K562 (cell line): ENCODE data around the gene PPCDC. TPM values are rescaled to one million over a fixed set of nuclear protein-coding genes. Genes with fewer than 3 reads are reported as not detected.

Source experiments
- EGR1 ChIP-seq: fragments of 450-650 bp; conservative IDR thresholded peaks from 2 replicates; pipeline ENCODE4 v1.6.1; 2017; ENCODE audit warnings: mild to moderate bottlenecking
- HDGF ChIP-seq: fragments of 450-650 bp; IDR thresholded peaks from 2 replicates; pipeline ENCODE4 v1.6.1; 2016
- MCM5 ChIP-seq: fragments of 450-650 bp; IDR thresholded peaks from 2 replicates; pipeline ENCODE4 v1.6.1; 2016; ENCODE audit warnings: low read depth
- NR4A1 ChIP-seq, 2 experiments: fragments of 250-450 bp in 1 of 2; fragments of 450-650 bp in 1 of 2; sonication (Bioruptor Pico) in 1 of 2; IDR thresholded peaks; 2 replicates each; pipeline versions ENCODE4 v1.4.0 to v1.6.1; 2016 to 2020; ENCODE audit warnings: mild to moderate bottlenecking in 2 of 2, missing compliant biosample characterization in 1 of 2, missing genetic modification characterization in 1 of 2, moderate library complexity in 1 of 2
- PCBP2 ChIP-seq: fragments of 200-400 bp; formaldehyde crosslinking; IDR thresholded peaks from 2 replicates; pipeline ENCODE4 v1.6.1; 2018; ENCODE audit warnings: low read length, low read depth, mild to moderate bottlenecking, moderate library complexity; ENCODE audit not compliant: poor library complexity, severe bottlenecking
- PHB ChIP-seq: fragments of 250-450 bp; sonication (Bioruptor Pico); IDR thresholded peaks from 2 replicates; pipeline ENCODE4 v1.5.0; 2021
- PTBP1 ChIP-seq: fragments of 200-400 bp; formaldehyde crosslinking; IDR thresholded peaks from 2 replicates; pipeline ENCODE4 v1.6.1; 2017; ENCODE audit warnings: low read depth, low read length
- SIRT6 ChIP-seq: IDR thresholded peaks from one replicate; pipeline ENCODE4 v1.6.1; 2012; ENCODE audit warnings: low read depth, mild to moderate bottlenecking, control low read depth, inconsistent platforms, low read length, moderate library complexity
- ZNF133 ChIP-seq: fragments of 250-450 bp; sonication (Bioruptor Pico); IDR thresholded peaks from 2 replicates; pipeline ENCODE4 v1.4.0; 2020; ENCODE audit warnings: mild to moderate bottlenecking
- ZNF3 ChIP-seq: fragments of 250-450 bp; sonication (Bioruptor Pico); IDR thresholded peaks from 2 replicates; pipeline ENCODE4 v1.5.0; 2021; ENCODE audit warnings: mild to moderate bottlenecking, moderate library complexity
- ZNF316 ChIP-seq: fragments of 450-650 bp; IDR thresholded peaks from 2 replicates; pipeline ENCODE4 v1.6.1; 2016
- ZNF347 ChIP-seq: fragments of 450-650 bp; formaldehyde crosslinking; IDR thresholded peaks from 2 replicates; pipeline ENCODE4 v1.4.0; 2020; ENCODE audit warnings: low read depth, mild to moderate bottlenecking, moderate library complexity
- ZNF695 ChIP-seq: fragments of 450-650 bp; formaldehyde crosslinking; IDR thresholded peaks from 2 replicates; pipeline ENCODE4 v1.4.0; 2020; ENCODE audit warnings: mild to moderate bottlenecking, moderate library complexity
- polyA plus RNA-seq, 8 experiments: library from polyadenylated mRNA; depleted of rRNA in 4 of 8; stranded (reverse) in 5 of 8; unstranded in 3 of 8; fragments of >200 nt; fragmentation: Nextera tagmentation in 2 of 8; fragmentation: Illumina TruSeq in 1 of 8; extraction: Ambion mirVana in 2 of 8; extraction: Trizol in 1 of 8; gene quantifications; 2 replicates each; pipeline versions ENCODE4 v1.2.1 to v1.2.3, GENCODE V29; 2011 to 2014; ENCODE audit warnings: inconsistent platforms in 1 of 8, missing spikeins in 1 of 8
- total RNA-seq, 7 experiments: library from RNA; depleted of rRNA in 6 of 7; stranded (reverse); fragments of >200 nt in 6 of 7; fragmentation: Illumina TruSeq in 2 of 7; extraction: Trizol in 2 of 7; gene quantifications; 2 replicates each; pipeline versions ENCODE4 v1.2.1 to v1.2.3, GENCODE V29; 2011 to 2021; ENCODE audit warnings: low replicate concordance in 1 of 7
- TF ChIP-seq, protein P1 (sequence below): sonication (generic); formaldehyde crosslinking; IDR thresholded peaks from 2 replicates; pipeline ENCODE4 v1.8.1; 2023; ENCODE audit warnings: mild to moderate bottlenecking, missing genetic modification reagents
- TF ChIP-seq, protein P2 (sequence below): sonication (generic); formaldehyde crosslinking; IDR thresholded peaks from 2 replicates; pipeline ENCODE4 v1.8.0; 2022; ENCODE audit warnings: mild to moderate bottlenecking, missing genetic modification reagents
- TF ChIP-seq, protein P3 (sequence below): sonication (generic); formaldehyde crosslinking; IDR thresholded peaks from 2 replicates; pipeline ENCODE4 v1.8.0; 2022; ENCODE audit warnings: missing genetic modification reagents, mild to moderate bottlenecking, borderline replicate concordance
- TF ChIP-seq, protein P4 (sequence below): sonication (generic); formaldehyde crosslinking; IDR thresholded peaks from 2 replicates; pipeline ENCODE4 v1.8.0; 2022; ENCODE audit warnings: mild to moderate bottlenecking, missing genetic modification reagents
- TF ChIP-seq, protein P5 (sequence below): fragments of 450-650 bp; IDR thresholded peaks from 2 replicates; pipeline ENCODE4 v1.6.1; 2016; ENCODE audit warnings: missing biosample characterization, missing genetic modification characterization

PPCDC gene
- total and polyA plus RNA-seq, 9 of the 15 experiments (the other 6 are each of a cell fraction or from before 2014, with no cell fraction given): 10.9 to 53.6 (median 16.7) TPM

DNA sequence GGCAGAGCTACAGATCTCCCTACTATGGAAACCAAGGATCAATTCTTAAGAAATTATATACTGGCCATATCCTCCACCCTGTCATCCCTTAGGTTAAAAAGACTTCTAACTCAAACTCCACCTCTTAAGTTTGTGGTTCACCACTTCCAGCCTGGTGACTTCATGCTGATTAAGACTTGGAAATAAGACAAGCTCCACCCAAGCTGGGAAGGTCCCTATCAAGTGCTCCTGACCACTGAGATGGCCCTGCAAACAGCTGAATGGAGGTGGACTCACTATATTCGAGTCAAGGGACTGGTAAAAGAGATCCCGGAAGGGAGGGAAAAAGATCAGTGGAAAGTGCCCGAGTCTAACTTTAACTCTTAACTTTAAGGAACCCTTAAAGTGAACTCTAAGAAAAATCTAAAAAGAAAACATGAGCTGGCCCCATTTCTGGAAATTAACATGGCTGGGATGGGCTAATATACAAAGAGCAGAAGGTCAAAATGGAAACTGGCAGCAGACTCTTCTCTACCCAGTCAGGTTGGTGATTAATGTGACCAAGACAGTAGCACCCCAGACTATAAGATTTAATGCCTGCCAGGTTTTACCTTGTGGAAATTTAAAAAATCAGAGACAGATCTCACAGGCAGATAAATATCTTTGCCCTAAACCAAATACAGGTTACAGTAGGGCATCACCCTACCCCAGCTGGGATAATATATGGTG lies 43.9 kb downstream of the PPCDC start (continued):
- no peak for TF ChIP-seq NR4A1 (CRISPR knock-in tag; IDR thresholded peaks at IDR 0.05)
- no peak for TF ChIP-seq NR4A1 (tag; IDR thresholded peaks at IDR 0.05)
- TF ChIP-seq, protein P1, sequence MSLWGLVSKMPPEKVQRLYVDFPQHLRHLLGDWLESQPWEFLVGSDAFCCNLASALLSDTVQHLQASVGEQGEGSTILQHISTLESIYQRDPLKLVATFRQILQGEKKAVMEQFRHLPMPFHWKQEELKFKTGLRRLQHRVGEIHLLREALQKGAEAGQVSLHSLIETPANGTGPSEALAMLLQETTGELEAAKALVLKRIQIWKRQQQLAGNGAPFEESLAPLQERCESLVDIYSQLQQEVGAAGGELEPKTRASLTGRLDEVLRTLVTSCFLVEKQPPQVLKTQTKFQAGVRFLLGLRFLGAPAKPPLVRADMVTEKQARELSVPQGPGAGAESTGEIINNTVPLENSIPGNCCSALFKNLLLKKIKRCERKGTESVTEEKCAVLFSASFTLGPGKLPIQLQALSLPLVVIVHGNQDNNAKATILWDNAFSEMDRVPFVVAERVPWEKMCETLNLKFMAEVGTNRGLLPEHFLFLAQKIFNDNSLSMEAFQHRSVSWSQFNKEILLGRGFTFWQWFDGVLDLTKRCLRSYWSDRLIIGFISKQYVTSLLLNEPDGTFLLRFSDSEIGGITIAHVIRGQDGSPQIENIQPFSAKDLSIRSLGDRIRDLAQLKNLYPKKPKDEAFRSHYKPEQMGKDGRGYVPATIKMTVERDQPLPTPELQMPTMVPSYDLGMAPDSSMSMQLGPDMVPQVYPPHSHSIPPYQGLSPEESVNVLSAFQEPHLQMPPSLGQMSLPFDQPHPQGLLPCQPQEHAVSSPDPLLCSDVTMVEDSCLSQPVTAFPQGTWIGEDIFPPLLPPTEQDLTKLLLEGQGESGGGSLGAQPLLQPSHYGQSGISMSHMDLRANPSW (CRISPR knock-in tag): no peak
- TF ChIP-seq HDGF: no peak
- TF ChIP-seq, protein P2, sequence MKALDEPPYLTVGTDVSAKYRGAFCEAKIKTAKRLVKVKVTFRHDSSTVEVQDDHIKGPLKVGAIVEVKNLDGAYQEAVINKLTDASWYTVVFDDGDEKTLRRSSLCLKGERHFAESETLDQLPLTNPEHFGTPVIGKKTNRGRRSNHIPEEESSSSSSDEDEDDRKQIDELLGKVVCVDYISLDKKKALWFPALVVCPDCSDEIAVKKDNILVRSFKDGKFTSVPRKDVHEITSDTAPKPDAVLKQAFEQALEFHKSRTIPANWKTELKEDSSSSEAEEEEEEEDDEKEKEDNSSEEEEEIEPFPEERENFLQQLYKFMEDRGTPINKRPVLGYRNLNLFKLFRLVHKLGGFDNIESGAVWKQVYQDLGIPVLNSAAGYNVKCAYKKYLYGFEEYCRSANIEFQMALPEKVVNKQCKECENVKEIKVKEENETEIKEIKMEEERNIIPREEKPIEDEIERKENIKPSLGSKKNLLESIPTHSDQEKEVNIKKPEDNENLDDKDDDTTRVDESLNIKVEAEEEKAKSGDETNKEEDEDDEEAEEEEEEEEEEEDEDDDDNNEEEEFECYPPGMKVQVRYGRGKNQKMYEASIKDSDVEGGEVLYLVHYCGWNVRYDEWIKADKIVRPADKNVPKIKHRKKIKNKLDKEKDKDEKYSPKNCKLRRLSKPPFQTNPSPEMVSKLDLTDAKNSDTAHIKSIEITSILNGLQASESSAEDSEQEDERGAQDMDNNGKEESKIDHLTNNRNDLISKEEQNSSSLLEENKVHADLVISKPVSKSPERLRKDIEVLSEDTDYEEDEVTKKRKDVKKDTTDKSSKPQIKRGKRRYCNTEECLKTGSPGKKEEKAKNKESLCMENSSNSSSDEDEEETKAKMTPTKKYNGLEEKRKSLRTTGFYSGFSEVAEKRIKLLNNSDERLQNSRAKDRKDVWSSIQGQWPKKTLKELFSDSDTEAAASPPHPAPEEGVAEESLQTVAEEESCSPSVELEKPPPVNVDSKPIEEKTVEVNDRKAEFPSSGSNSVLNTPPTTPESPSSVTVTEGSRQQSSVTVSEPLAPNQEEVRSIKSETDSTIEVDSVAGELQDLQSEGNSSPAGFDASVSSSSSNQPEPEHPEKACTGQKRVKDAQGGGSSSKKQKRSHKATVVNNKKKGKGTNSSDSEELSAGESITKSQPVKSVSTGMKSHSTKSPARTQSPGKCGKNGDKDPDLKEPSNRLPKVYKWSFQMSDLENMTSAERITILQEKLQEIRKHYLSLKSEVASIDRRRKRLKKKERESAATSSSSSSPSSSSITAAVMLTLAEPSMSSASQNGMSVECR (CRISPR knock-in tag): no peak
- TF ChIP-seq ZNF316: no peak
- no peak for TF ChIP-seq PHB (CRISPR knock-in tag)
- TF ChIP-seq ZNF3 (CRISPR knock-in tag): no peak
- no peak for TF ChIP-seq MCM5
- no peak for TF ChIP-seq PTBP1
- no peak for TF ChIP-seq ZNF133 (CRISPR knock-in tag)
- no peak for TF ChIP-seq SIRT6
- TF ChIP-seq ZNF695 (CRISPR knock-in tag): no peak
- TF ChIP-seq, protein P3, sequence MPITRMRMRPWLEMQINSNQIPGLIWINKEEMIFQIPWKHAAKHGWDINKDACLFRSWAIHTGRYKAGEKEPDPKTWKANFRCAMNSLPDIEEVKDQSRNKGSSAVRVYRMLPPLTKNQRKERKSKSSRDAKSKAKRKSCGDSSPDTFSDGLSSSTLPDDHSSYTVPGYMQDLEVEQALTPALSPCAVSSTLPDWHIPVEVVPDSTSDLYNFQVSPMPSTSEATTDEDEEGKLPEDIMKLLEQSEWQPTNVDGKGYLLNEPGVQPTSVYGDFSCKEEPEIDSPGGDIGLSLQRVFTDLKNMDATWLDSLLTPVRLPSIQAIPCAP (CRISPR knock-in tag): no peak
- no peak for TF ChIP-seq ZNF347 (CRISPR knock-in tag)
- TF ChIP-seq, protein P4, sequence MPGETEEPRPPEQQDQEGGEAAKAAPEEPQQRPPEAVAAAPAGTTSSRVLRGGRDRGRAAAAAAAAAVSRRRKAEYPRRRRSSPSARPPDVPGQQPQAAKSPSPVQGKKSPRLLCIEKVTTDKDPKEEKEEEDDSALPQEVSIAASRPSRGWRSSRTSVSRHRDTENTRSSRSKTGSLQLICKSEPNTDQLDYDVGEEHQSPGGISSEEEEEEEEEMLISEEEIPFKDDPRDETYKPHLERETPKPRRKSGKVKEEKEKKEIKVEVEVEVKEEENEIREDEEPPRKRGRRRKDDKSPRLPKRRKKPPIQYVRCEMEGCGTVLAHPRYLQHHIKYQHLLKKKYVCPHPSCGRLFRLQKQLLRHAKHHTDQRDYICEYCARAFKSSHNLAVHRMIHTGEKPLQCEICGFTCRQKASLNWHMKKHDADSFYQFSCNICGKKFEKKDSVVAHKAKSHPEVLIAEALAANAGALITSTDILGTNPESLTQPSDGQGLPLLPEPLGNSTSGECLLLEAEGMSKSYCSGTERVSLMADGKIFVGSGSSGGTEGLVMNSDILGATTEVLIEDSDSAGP: no peak
- TF ChIP-seq EGR1: no peak
- TF ChIP-seq PCBP2: no peak
- TF ChIP-seq, protein P5, sequence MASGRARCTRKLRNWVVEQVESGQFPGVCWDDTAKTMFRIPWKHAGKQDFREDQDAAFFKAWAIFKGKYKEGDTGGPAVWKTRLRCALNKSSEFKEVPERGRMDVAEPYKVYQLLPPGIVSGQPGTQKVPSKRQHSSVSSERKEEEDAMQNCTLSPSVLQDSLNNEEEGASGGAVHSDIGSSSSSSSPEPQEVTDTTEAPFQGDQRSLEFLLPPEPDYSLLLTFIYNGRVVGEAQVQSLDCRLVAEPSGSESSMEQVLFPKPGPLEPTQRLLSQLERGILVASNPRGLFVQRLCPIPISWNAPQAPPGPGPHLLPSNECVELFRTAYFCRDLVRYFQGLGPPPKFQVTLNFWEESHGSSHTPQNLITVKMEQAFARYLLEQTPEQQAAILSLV (tag): no peak
